Measurements from ENCODE around the gene PGAM2.

The PGAM2 gene

GRCh38 chr7:44064791-44065430 lies 456 bp downstream of the PGAM2 start:
- no peak for TF ChIP-seq CTCF (IDR thresholded peaks at IDR 0.05; ENCODE audit: low read depth, low read length, missing control alignments)
- no peak for DNase-seq (ENCODE audit: low read depth)
- in situ Hi-C loops (cut with HindIII; ENCODE audit: low sequenced_read_pairs): loop anchor here (10.0 kb wide), 1 partner anchor 130 kb away; no protein-coding TSS in a partner anchor
- H3K4me3 ChIP-seq (ENCODE audit: low read depth, low read length): no peak overlapping the region

- no peak overlapping the region for H3K4me3 ChIP-seq (ENCODE audit: low read depth, low read length)
- TF ChIP-seq CTCF (IDR thresholded peaks at IDR 0.05; ENCODE audit: low read depth, low read length, missing control alignments): no peak
- in situ Hi-C loops (cut with HindIII; ENCODE audit: low sequenced_read_pairs): loop anchor here (10.0 kb wide), 1 partner anchor 131 kb away; no protein-coding TSS in a partner anchor
- DNase-seq (ENCODE audit: low read depth): no peak
These were observed 1.3 kb downstream of the PGAM2 start for GRCh38 chr7:44063894-44064651.

- no peak for TF ChIP-seq CTCF (IDR thresholded peaks at IDR 0.05; ENCODE audit: low read depth, low read length, missing control alignments)
- no peak for DNase-seq (ENCODE audit: low read depth)
- H3K4me3 ChIP-seq (ENCODE audit: low read depth, low read length): no peak overlapping the region
- in situ Hi-C loops (cut with HindIII; ENCODE audit: low sequenced_read_pairs): loop anchor here (10.0 kb wide), 1 partner anchor 131 kb away; no protein-coding TSS in a partner anchor
These were observed 1.8 kb downstream of the PGAM2 start for GRCh38 chr7:44063547-44063893.

GRCh38 chr7:44062903-44063295 lies 2.5 kb downstream of the PGAM2 start:
- H3K4me3 ChIP-seq (ENCODE audit: low read depth, low read length): no peak overlapping the region
- in situ Hi-C loops (cut with HindIII; ENCODE audit: low sequenced_read_pairs): loop anchor here (10.0 kb wide), 1 partner anchor 132 kb away; no protein-coding TSS in a partner anchor
- no peak for DNase-seq (ENCODE audit: low read depth)

GRCh38 chr7:44062180-44062902 lies 3.0 kb downstream of the PGAM2 start:
- in situ Hi-C loops (cut with HindIII; ENCODE audit: low sequenced_read_pairs): loop anchor here (10.0 kb wide), 1 partner anchor 132 kb away; no protein-coding TSS in a partner anchor
- TF ChIP-seq CTCF (IDR thresholded peaks at IDR 0.05; ENCODE audit: low read depth, low read length, missing control alignments): no peak
- DNase-seq (ENCODE audit: low read depth): no peak
- H3K4me3 ChIP-seq (ENCODE audit: low read depth, low read length): no peak overlapping the region

More at GRCh38 chr7:44062903-44063295, 2.5 kb downstream of the PGAM2 start:
- TF ChIP-seq CTCF (IDR thresholded peaks at IDR 0.05; ENCODE audit: low read depth, low read length, missing control alignments): no peak

GRCh38 chr7:44061645-44062179 lies 3.7 kb downstream of the PGAM2 start:
- in situ Hi-C loops (cut with HindIII; ENCODE audit: low sequenced_read_pairs): loop anchor here (10.0 kb wide), 1 partner anchor 133 kb away; no protein-coding TSS in a partner anchor
- H3K4me3 ChIP-seq (ENCODE audit: low read depth, low read length): no peak overlapping the region
- TF ChIP-seq CTCF (IDR thresholded peaks at IDR 0.05; ENCODE audit: low read depth, low read length, missing control alignments): no peak
- no peak for DNase-seq (ENCODE audit: low read depth)
